Measurements from ENCODE around the gene TPPP3.

TPPP3 gene

DNA sequence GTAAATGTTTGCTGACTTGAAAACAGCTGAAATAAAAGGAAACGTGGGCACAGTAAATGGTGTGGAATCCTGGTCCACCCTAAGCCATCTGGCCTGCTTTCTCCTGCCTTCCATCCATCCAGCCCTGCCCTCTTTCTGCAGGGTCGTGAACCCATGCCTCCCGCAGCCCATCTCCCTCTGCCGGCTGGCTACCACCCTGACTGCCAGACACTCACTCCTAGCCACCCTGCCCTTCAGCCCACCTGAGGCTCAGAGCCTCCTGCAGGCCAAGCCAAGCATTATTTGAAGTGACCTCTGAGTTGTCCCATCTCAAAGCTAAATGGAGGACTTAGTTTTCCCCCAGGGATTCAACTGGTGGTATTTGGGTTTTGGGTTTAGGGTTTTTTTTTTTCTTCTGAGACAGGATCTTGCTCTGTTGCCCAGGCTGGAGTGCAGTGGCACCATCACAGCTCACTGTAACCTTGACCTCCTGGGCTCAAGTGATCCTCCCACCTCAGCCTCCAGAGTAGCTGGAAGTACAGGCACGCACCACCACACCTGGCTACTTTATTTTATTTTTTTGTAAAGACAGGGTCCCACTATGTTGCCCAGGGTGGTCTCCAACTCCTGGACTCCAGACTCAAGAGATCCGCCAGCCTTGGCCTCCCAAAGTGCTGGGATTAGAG, 14.6 kb upstream of the TPPP3 start:
- no peaks in the 10 kb centered on the region; the same call in 1 of the 2 replicates for H3K27me3 ChIP-seq (ENCODE audit: insufficient read depth, low read length)
- no peaks in the 10 kb centered on the region for H3K4me1 ChIP-seq (ENCODE audit: insufficient read depth, low read length, severe bottlenecking)
- H2AFZ ChIP-seq (ENCODE audit: low read length): no peak overlapping the region
- no peaks in the 10 kb centered on the region for H3K9me2 ChIP-seq (ENCODE audit: low read depth, low read length)
- no peak overlapping the region for H3K27ac ChIP-seq (ENCODE audit: low read depth, low read length, poor library complexity, severe bottlenecking)
- H3K4me3 ChIP-seq (ENCODE audit: low read depth, low read length, poor library complexity, severe bottlenecking): no peak overlapping the region
- no peaks in the 10 kb centered on the region for H4K20me1 ChIP-seq (ENCODE audit: insufficient read depth, low read length)
- no peaks in the 10 kb centered on the region for H3K79me2 ChIP-seq (ENCODE audit: insufficient read depth, low read length)
- H3K4me2 ChIP-seq (ENCODE audit: low read length): no peak overlapping the region
- no peaks in the 10 kb centered on the region for H3K36me3 ChIP-seq (ENCODE audit: insufficient read depth, low read length)
- H3K9ac ChIP-seq (ENCODE audit: low read length): no peak overlapping the region
- H3F3A ChIP-seq (ENCODE audit: insufficient read depth, low read length): no peaks in the 10 kb centered on the region
- no peaks in the 10 kb centered on the region for H3K9me3 ChIP-seq (ENCODE audit: low read length)
- no peak for TF ChIP-seq CTCF (IDR thresholded peaks at IDR 0.05; ENCODE audit: low read length)
- no peak for TF ChIP-seq EZH2 (IDR thresholded peaks at IDR 0.05; ENCODE audit: borderline replicate concordance, low read length)

DNA sequence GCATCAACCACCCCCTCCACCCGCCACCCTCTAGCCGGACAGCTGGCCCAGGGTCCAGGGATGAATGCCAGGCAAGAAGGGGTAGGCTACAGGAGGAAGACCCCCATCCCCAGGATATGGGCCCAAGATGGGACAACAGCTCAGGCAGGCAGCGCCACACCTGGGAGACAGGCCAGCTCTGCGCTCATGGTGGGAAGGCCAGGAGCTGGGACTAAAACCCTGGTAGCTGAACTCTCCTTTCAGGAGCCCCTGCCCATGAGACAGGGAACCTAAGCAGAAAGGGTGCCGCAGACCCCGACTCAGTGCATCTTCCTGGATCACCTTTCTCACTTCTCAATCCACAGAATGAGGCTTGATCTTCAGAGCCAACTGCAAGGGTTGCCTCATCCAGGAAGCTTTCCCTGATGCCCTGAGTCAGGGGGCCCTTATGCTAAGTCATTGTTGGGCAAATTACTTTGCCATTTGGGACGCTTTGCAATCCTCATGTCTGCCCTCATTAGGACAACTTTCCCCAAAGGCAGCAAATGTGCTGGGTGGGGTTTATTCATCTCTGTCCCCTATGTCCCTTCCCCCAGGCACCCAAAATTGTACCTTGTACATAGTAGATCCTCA, 14.0 kb upstream of the TPPP3 start:
- Histone ChIP-seq H3K4me3 (ENCODE audit: low read depth, low read length, poor library complexity, severe bottlenecking) (no peak overlapping the region), H4K20me1 (ENCODE audit: insufficient read depth, low read length) (no peaks in the 10 kb centered on the region), H3K9me2 (ENCODE audit: low read depth, low read length) (no peaks in the 10 kb centered on the region), H3K4me1 (ENCODE audit: insufficient read depth, low read length, severe bottlenecking) (no peaks in the 10 kb centered on the region), H3K27me3 (ENCODE audit: insufficient read depth, low read length) (no peaks in the 10 kb centered on the region; the same call in 1 of the 2 replicates), H3K79me2 (ENCODE audit: insufficient read depth, low read length) (no peaks in the 10 kb centered on the region), H3F3A (ENCODE audit: insufficient read depth, low read length) (no peaks in the 10 kb centered on the region), H3K9me3 (ENCODE audit: low read length) (no peaks in the 10 kb centered on the region), H3K27ac (ENCODE audit: low read depth, low read length, poor library complexity, severe bottlenecking) (no peak overlapping the region), H2AFZ (ENCODE audit: low read length) (no peak overlapping the region), H3K4me2 (ENCODE audit: low read length) (no peak overlapping the region), H3K9ac (ENCODE audit: low read length) (no peak overlapping the region), H3K36me3 (ENCODE audit: insufficient read depth, low read length) (no peaks in the 10 kb centered on the region)
- no peak for TF ChIP-seq CTCF (IDR thresholded peaks at IDR 0.05; ENCODE audit: low read length)
- no peak for TF ChIP-seq EZH2 (IDR thresholded peaks at IDR 0.05; ENCODE audit: borderline replicate concordance, low read length)

- no peaks in the 10 kb centered on the region; the same call in 1 of the 2 replicates for H3K27me3 ChIP-seq (ENCODE audit: insufficient read depth, low read length)
- no peak overlapping the region for H3K27ac ChIP-seq (ENCODE audit: low read depth, low read length, poor library complexity, severe bottlenecking)
- no peak overlapping the region for H3K4me2 ChIP-seq (ENCODE audit: low read length)
- TF ChIP-seq EZH2 (IDR thresholded peaks at IDR 0.05; ENCODE audit: borderline replicate concordance, low read length) (no peak), CTCF (IDR thresholded peaks at IDR 0.05; ENCODE audit: low read length) (no peak)
- H4K20me1 ChIP-seq (ENCODE audit: insufficient read depth, low read length): no peaks in the 10 kb centered on the region
- no peak overlapping the region for H2AFZ ChIP-seq (ENCODE audit: low read length)
- no peaks in the 10 kb centered on the region for H3K9me3 ChIP-seq (ENCODE audit: low read length)
- H3K9ac ChIP-seq (ENCODE audit: low read length): no peak overlapping the region
- no peaks in the 10 kb centered on the region for H3K36me3 ChIP-seq (ENCODE audit: insufficient read depth, low read length)
- H3K4me3 ChIP-seq (ENCODE audit: low read depth, low read length, poor library complexity, severe bottlenecking): no peak overlapping the region
- H3K9me2 ChIP-seq (ENCODE audit: low read depth, low read length): no peaks in the 10 kb centered on the region
- H3K79me2 ChIP-seq (ENCODE audit: insufficient read depth, low read length): no peaks in the 10 kb centered on the region
- H3F3A ChIP-seq (ENCODE audit: insufficient read depth, low read length): no peaks in the 10 kb centered on the region
- no peaks in the 10 kb centered on the region for H3K4me1 ChIP-seq (ENCODE audit: insufficient read depth, low read length, severe bottlenecking)
These were observed 13.0 kb upstream of the TPPP3 start for GRCh38 chr16:67406111-67406971.
